Ishikawa (cell line): ENCODE data around the gene GIGYF1.

Experiments
- CEBPB ChIP-seq: IDR thresholded peaks from 2 replicates; pipeline ENCODE4 v1.6.1; 2012
- CREB1 ChIP-seq: IDR thresholded peaks from 2 replicates; pipeline ENCODE4 v1.6.1; 2012; ENCODE audit warnings: low read depth
- EGR1 ChIP-seq: IDR thresholded peaks from 2 replicates; pipeline ENCODE4 v1.6.1; 2012
- MAX ChIP-seq: IDR thresholded peaks from 2 replicates; pipeline ENCODE4 v1.6.1; 2012
- RAD21 ChIP-seq: IDR thresholded peaks from 2 replicates; pipeline ENCODE4 v1.6.1; 2012; ENCODE audit warnings: low read depth
- TAF1 ChIP-seq: IDR thresholded peaks from 2 replicates; pipeline ENCODE4 v1.6.1; 2012; ENCODE audit warnings: low read depth, mild to moderate bottlenecking
- TEAD4 ChIP-seq: IDR thresholded peaks from 2 replicates; pipeline ENCODE4 v1.6.1; 2012
- USF1 ChIP-seq: IDR thresholded peaks from 2 replicates; pipeline ENCODE4 v1.6.1; 2012
- YY1 ChIP-seq: IDR thresholded peaks from 2 replicates; pipeline ENCODE4 v1.6.1; 2012; ENCODE audit warnings: low read depth
- ZBTB7A ChIP-seq: IDR thresholded peaks from 2 replicates; pipeline ENCODE4 v1.6.1; 2012; ENCODE audit warnings: low read depth

GIGYF1 gene

GRCh38 chr7:100632951-100633717 lies 60.9 kb downstream of the GIGYF1 start:
- TF ChIP-seq MAX, result peak; percentile 55
- TF ChIP-seq CREB1, result no peak

- TF ChIP-seq TEAD4, result no peak
- TF ChIP-seq TAF1, result no peak
- no peak for TF ChIP-seq ZBTB7A
- TF ChIP-seq RAD21, result no peak
- TF ChIP-seq USF1, result no peak
- no peak for TF ChIP-seq YY1
- no peak for TF ChIP-seq MAX
- no peak for TF ChIP-seq EGR1
- TF ChIP-seq CREB1, result no peak
- TF ChIP-seq CEBPB, result no peak
These were observed 64.0 kb downstream of the GIGYF1 start for GRCh38 chr7:100630066-100630465.
